ENCODE measurements around the gene PLXNA4.
A peak's percentile ranks its signal among the peaks of the same experiment; 100 is the strongest.

The PLXNA4 gene

GRCh38 chr7:132351954-132352499 lies 224.2 kb downstream of the PLXNA4 start:
- no peak for DNase-seq (ENCODE audit: low spot score)

- DNase-seq (ENCODE audit: low spot score): no peak
These were observed 225.5 kb downstream of the PLXNA4 start for GRCh38 chr7:132350741-132351140.

- DNase-seq (ENCODE audit: low spot score): no peak
These were observed 227.2 kb downstream of the PLXNA4 start for GRCh38 chr7:132349075-132349474.

- DNase-seq (ENCODE audit: low spot score): no peak
These were observed 227.9 kb downstream of the PLXNA4 start for GRCh38 chr7:132348341-132348740.

GRCh38 chr7:132347858-132348257 lies 228.4 kb downstream of the PLXNA4 start:
- no peak for DNase-seq (ENCODE audit: low spot score)

GRCh38 chr7:132347123-132347522 lies 229.1 kb downstream of the PLXNA4 start:
- DNase-seq (ENCODE audit: low spot score): no peak

- no peak for DNase-seq (ENCODE audit: low spot score)
These were observed 230.6 kb downstream of the PLXNA4 start for GRCh38 chr7:132345543-132346129.

- DNase-seq (ENCODE audit: low spot score): no peak
These were observed 231.2 kb downstream of the PLXNA4 start for GRCh38 chr7:132345030-132345429.

- no peak for DNase-seq (ENCODE audit: low spot score)
These were observed 233.1 kb downstream of the PLXNA4 start for GRCh38 chr7:132343199-132343598.

GRCh38 chr7:132337450-132338080 lies 238.7 kb downstream of the PLXNA4 start:
- no peak for DNase-seq (ENCODE audit: low spot score)

- DNase-seq (ENCODE audit: low spot score): no peak
These were observed 239.5 kb downstream of the PLXNA4 start for GRCh38 chr7:132336797-132337196.

GRCh38 chr7:132333301-132333700 lies 243.0 kb downstream of the PLXNA4 start:
- no peak for DNase-seq (ENCODE audit: low spot score)

GRCh38 chr7:132328760-132329159 lies 247.5 kb downstream of the PLXNA4 start:
- no peak for DNase-seq (ENCODE audit: low spot score)

GRCh38 chr7:132328047-132328620 lies 248.1 kb downstream of the PLXNA4 start:
- no peak for DNase-seq (ENCODE audit: low spot score)

GRCh38 chr7:132326878-132327589 lies 249.2 kb downstream of the PLXNA4 start:
- DNase-seq (ENCODE audit: low spot score): no peak

GRCh38 chr7:132322970-132323369 lies 253.3 kb downstream of the PLXNA4 start:
- no peak for DNase-seq (ENCODE audit: low spot score)

- DNase-seq (ENCODE audit: low spot score): no peak
These were observed 254.9 kb downstream of the PLXNA4 start for GRCh38 chr7:132321387-132321786.

GRCh38 chr7:132319481-132319880 lies 256.8 kb downstream of the PLXNA4 start:
- no peak for DNase-seq (ENCODE audit: low spot score)

- DNase-seq (ENCODE audit: low spot score): peak; percentile 80
These were observed 257.6 kb downstream of the PLXNA4 start for GRCh38 chr7:132318352-132319318.

- no peak for DNase-seq (ENCODE audit: low spot score)
These were observed 258.4 kb downstream of the PLXNA4 start for GRCh38 chr7:132317701-132318351.

- no peak for DNase-seq (ENCODE audit: low spot score)
These were observed 263.7 kb downstream of the PLXNA4 start for GRCh38 chr7:132312531-132313055.
